Measurements from ENCODE around the gene TNFSF4.

DNA sequence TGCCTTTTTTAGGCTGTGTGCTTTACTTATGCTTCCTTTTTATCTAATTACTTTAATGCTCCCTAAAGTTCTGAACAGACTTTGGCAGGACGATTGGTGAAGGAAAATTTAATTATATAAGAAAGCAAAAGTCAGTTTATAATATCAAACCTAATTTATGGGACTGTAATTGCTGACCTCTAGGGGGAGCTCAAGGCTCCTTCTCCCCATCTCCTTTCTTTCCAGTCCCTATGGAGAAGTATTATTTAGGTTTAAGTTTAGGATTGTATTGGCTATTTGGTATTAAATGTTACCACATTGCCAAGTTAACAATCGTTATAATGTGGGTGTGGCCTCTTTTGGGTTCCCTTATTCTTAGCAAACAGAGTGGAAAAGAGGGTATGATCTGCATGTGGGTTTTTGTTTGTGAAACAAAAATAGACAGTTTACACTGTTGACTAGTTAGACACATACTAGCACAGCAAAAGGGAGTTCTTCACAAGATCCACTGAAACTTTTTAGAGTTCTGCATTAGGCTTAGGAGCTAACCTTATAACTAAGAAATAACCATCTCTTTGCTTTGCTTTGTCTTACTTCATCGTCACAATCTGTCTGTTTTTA is 48.2 kb upstream of the TNFSF4 start:
- TF ChIP-seq, protein P1, sequence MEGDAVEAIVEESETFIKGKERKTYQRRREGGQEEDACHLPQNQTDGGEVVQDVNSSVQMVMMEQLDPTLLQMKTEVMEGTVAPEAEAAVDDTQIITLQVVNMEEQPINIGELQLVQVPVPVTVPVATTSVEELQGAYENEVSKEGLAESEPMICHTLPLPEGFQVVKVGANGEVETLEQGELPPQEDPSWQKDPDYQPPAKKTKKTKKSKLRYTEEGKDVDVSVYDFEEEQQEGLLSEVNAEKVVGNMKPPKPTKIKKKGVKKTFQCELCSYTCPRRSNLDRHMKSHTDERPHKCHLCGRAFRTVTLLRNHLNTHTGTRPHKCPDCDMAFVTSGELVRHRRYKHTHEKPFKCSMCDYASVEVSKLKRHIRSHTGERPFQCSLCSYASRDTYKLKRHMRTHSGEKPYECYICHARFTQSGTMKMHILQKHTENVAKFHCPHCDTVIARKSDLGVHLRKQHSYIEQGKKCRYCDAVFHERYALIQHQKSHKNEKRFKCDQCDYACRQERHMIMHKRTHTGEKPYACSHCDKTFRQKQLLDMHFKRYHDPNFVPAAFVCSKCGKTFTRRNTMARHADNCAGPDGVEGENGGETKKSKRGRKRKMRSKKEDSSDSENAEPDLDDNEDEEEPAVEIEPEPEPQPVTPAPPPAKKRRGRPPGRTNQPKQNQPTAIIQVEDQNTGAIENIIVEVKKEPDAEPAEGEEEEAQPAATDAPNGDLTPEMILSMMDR (conservative IDR thresholded peaks at IDR 0.05 in 1 of 2, IDR thresholded peaks at IDR 0.05 in 1 of 2; ENCODE audit: low read depth in 1 of 2, low read length in 2 of 2), result peak; percentile 70 to 82
- TF ChIP-seq EZH2 (IDR thresholded peaks at IDR 0.05; ENCODE audit: low read length, missing control alignments), result no peak

Data from fibroblast of lung (primary cell).